Suppressor macrophage (primary cell): ENCODE measurements around the gene MINPP1.
A peak's percentile ranks its signal among the peaks of the same experiment; 100 is the strongest.
"Not testable (repeated sequence)": the region's sequence is repeated elsewhere in the genome, so short reads cannot be mapped to it uniquely, and the experiment has no call there.

ENCODE experiments used
- DNase-seq, 4 experiments: peaks; one replicate each; pipeline ENCODE4 v3.0.0-alpha.2; 2020 to 2022
- total RNA-seq, 17 experiments: gene quantifications; one replicate each; lab custom pipeline; 2026; ENCODE audit warnings: mixed read lengths in 6 of 17, inconsistent platforms in 3 of 17; lab: John Stamatoyannopoulos, UW

Gene MINPP1
- 8.7 to 34.1 (median 23.0) reads per million in 17 experiments for total RNA-seq

- peak; percentile 86 to 94 (median 94) for DNase-seq
Observed at GRCh38 chr10:87504640-87505365, at the start of gene MINPP1. TSS of gene MINPP1 (plus strand) at chr10:87504893. CDS start at chr10:87504916, 23 bp downstream.

- not testable (repeated sequence) for DNase-seq
Observed at GRCh38 chr10:87456586-87457220, 48.0 kb upstream of the MINPP1 start.

GRCh38 chr10:87461751-87462150, 42.9 kb upstream of the MINPP1 start:
- DNase-seq: not testable (repeated sequence)

- DNase-seq: not testable (repeated sequence)
Observed at GRCh38 chr10:87466849-87467248, 37.8 kb upstream of the MINPP1 start.

- peak in 2 of 4 experiments; percentile 4 to 7 for DNase-seq
Observed at GRCh38 chr10:87488733-87489132, 16.0 kb upstream of the MINPP1 start.

GRCh38 chr10:87490285-87490684, 14.4 kb upstream of the MINPP1 start:
- not testable (repeated sequence) for DNase-seq

GRCh38 chr10:87492450-87492849, 12.2 kb upstream of the MINPP1 start:
- not testable (repeated sequence) for DNase-seq

GRCh38 chr10:87495446-87495845, 9.2 kb upstream of the MINPP1 start:
- DNase-seq: not testable (repeated sequence)

- not testable (repeated sequence) for DNase-seq
Observed at GRCh38 chr10:87497386-87497785, 7.3 kb upstream of the MINPP1 start.

GRCh38 chr10:87498106-87498789, 6.4 kb upstream of the MINPP1 start:
- not testable (repeated sequence) for DNase-seq

GRCh38 chr10:87500646-87501048, 4.0 kb upstream of the MINPP1 start:
- no peak for DNase-seq

- no peak for DNase-seq
Observed at GRCh38 chr10:87503401-87503800, 1.3 kb upstream of the MINPP1 start.

GRCh38 chr10:87503886-87504285, 807 bp upstream of the MINPP1 start:
- no peak for DNase-seq

GRCh38 chr10:87504307-87504639, 420 bp upstream of the MINPP1 start:
- DNase-seq: no peak

GRCh38 chr10:87505366-87506111, 846 bp downstream of the MINPP1 start:
- DNase-seq: peak; percentile 43 to 76 (median 62)

GRCh38 chr10:87506956-87507355, 2.3 kb downstream of the MINPP1 start:
- DNase-seq: no peak

- DNase-seq: no peak
Observed at GRCh38 chr10:87507879-87508483, 3.3 kb downstream of the MINPP1 start.

- no peak for DNase-seq
Observed at GRCh38 chr10:87508837-87509236, 4.1 kb downstream of the MINPP1 start.

- no peak for DNase-seq
Observed at GRCh38 chr10:87510025-87510424, 5.3 kb downstream of the MINPP1 start.

- DNase-seq: no peak
Observed at GRCh38 chr10:87511526-87511925, 6.8 kb downstream of the MINPP1 start.

GRCh38 chr10:87518937-87519336, 14.2 kb downstream of the MINPP1 start:
- no peak for DNase-seq

GRCh38 chr10:87519582-87519981, 14.9 kb downstream of the MINPP1 start:
- DNase-seq: no peak
